H1 (cell line): ENCODE results near the gene RFLNA. TPM values are rescaled to one million over a fixed set of nuclear protein-coding genes. Genes with fewer than 3 reads are reported as not detected.

Experiments
- BACH1 ChIP-seq: IDR thresholded peaks from 2 replicates; pipeline ENCODE4 v1.6.1; 2012; ENCODE audit warnings: low read length, improper control_type of control experiment
- JUN ChIP-seq: IDR thresholded peaks from 2 replicates; pipeline ENCODE4 v1.6.1; 2011; ENCODE audit warnings: low read depth, mild to moderate bottlenecking, improper control_type of control experiment, low read length
- JUND ChIP-seq: IDR thresholded peaks from 2 replicates; pipeline ENCODE4 v1.6.1; 2011; ENCODE audit warnings: mild to moderate bottlenecking, improper control_type of control experiment, low read length
- MAFK ChIP-seq: IDR thresholded peaks from 2 replicates; pipeline ENCODE4 v1.6.1; 2012; ENCODE audit warnings: low read depth, mild to moderate bottlenecking, improper control_type of control experiment, low read length
- TCF12 ChIP-seq: IDR thresholded peaks from 2 replicates; pipeline ENCODE4 v1.6.1; 2011; ENCODE audit warnings: low read depth, mild to moderate bottlenecking, low read length
- polyA plus RNA-seq, 7 experiments: library from polyadenylated mRNA; depleted of rRNA in 3 of 7; stranded (reverse) in 5 of 7; unstranded in 2 of 7; fragments of >200 nt in 5 of 7; fragments of 200-250 nt in 2 of 7; gene quantifications; 1 replicate in 5 of 7; 2 replicates in 1 of 7; 4 replicates in 1 of 7; pipeline versions ENCODE4 v1.2.1 to v1.2.3, GENCODE V29; 2011 to 2013; ENCODE audit warnings: missing spikeins in 2 of 7, mixed read lengths in 2 of 7
- total RNA-seq: library from RNA; stranded (reverse); fragmentation: NEBNext Ultra II Directional; extraction: Animal tissue kit (Norgen Biotek cat#: 25700); gene quantifications from 2 replicates; pipeline ENCODE4 v1.2.1, GENCODE V29; 2021

Gene RFLNA
- total and polyA plus RNA-seq, 2 of the 8 experiments (the other 6 are each of a cell fraction or from before 2014, with no cell fraction given): 6.4 to 6.6 TPM

- TF ChIP-seq JUND: no peak
- no peak for TF ChIP-seq JUN
- TF ChIP-seq MAFK: no peak
- TF ChIP-seq BACH1: no peak
- no peak for TF ChIP-seq TCF12
Measured at GRCh38 chr12:124277394-124278241, 17.3 kb upstream of the RFLNA start (continued).
